ENCODE measurements around the gene CPE.

The CPE gene

DNA sequence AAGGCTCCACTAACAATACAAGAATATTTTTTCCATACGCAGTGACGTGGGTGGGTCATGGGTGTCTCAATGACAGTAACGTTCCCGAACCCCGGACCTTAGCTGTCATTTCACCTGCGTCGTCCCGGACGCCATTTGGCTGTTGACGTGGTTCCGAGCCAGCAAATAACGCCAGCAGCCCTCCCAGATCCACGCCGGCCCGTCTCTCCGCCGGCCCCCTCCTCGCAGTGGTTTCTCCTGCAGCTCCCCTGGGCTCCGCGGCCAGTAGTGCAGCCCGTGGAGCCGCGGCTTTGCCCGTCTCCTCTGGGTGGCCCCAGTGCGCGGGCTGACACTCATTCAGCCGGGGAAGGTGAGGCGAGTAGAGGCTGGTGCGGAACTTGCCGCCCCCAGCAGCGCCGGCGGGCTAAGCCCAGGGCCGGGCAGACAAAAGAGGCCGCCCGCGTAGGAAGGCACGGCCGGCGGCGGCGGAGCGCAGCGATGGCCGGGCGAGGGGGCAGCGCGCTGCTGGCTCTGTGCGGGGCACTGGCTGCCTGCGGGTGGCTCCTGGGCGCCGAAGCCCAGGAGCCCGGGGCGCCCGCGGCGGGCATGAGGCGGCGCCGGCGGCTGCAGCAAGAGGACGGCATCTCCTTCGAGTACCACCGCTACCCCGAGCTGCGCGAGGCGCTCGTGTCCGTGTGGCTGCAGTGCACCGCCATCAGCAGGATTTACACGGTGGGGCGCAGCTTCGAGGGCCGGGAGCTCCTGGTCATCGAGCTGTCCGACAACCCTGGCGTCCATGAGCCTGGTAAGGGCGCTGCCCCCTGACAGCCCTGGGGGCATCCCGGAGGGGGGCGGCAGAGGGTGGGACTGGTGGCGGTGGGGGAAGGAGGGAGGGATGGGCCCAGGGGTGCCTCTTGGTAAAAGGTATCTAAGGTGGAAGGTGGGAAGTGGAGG lies at the start of gene CPE:
CPE (plus strand) TSS at position 264 of the 933 bp plus-strand sequence; CDS start at position 478, 214 bp downstream.
- no peak within 1 kb of the TSS for H3K4me3 ChIP-seq (ENCODE audit: low read length)
- H3K4me2 ChIP-seq (ENCODE audit: low read length) = no peak within 1 kb of the TSS
- H3K79me2 ChIP-seq (ENCODE audit: low read length) = no peaks in the 10 kb centered on the region
- no peaks in the 10 kb centered on the region for H4K20me1 ChIP-seq (ENCODE audit: insufficient read depth, low read length)
- no peaks in the 10 kb centered on the region for H3K36me3 ChIP-seq (replicated peaks; ENCODE audit: low read depth, low read length)
- no peaks in the 10 kb centered on the region for H3K4me1 ChIP-seq (ENCODE audit: low read length)
- H3K27me3 ChIP-seq (ENCODE audit: low read depth, low read length) = no peaks in the 10 kb centered on the region
- H3K27ac ChIP-seq (ENCODE audit: low read length) = no peak within 1 kb of the TSS
- TF ChIP-seq, protein P1, sequence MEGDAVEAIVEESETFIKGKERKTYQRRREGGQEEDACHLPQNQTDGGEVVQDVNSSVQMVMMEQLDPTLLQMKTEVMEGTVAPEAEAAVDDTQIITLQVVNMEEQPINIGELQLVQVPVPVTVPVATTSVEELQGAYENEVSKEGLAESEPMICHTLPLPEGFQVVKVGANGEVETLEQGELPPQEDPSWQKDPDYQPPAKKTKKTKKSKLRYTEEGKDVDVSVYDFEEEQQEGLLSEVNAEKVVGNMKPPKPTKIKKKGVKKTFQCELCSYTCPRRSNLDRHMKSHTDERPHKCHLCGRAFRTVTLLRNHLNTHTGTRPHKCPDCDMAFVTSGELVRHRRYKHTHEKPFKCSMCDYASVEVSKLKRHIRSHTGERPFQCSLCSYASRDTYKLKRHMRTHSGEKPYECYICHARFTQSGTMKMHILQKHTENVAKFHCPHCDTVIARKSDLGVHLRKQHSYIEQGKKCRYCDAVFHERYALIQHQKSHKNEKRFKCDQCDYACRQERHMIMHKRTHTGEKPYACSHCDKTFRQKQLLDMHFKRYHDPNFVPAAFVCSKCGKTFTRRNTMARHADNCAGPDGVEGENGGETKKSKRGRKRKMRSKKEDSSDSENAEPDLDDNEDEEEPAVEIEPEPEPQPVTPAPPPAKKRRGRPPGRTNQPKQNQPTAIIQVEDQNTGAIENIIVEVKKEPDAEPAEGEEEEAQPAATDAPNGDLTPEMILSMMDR (IDR thresholded peaks at IDR 0.05; ENCODE audit: low read depth, low read length) = no peak
- no peak for TF ChIP-seq EZH2phosphoT487 (IDR thresholded peaks at IDR 0.05; ENCODE audit: low read depth)
- no peak within 1 kb of the TSS for H2AFZ ChIP-seq (ENCODE audit: low read depth, low read length)
- H3K9ac ChIP-seq (ENCODE audit: low read length) = no peak within 1 kb of the TSS
- no peaks in the 10 kb centered on the region for H3K9me3 ChIP-seq (ENCODE audit: insufficient read depth, low read length)

DNA sequence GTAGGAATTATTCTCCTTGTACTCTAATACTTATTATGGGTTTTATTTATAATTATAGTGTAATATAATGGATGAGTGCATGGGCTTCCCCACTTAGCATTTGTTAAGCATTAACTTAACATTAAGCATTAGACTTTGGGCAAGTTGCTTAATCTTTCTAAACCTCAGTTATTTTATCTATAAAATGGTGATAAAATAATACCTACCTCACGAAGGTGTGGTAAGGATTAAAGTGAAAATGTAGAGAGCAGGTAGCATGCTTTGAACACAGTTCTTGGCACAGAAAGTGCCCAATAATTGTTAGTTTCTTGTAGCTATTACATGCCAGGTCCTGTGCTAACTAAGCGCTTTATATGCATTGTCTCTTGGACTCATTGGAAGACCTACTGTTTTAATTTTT lies 48.7 kb upstream of the CPE start:
- no peak for TF ChIP-seq EZH2phosphoT487 (IDR thresholded peaks at IDR 0.05; ENCODE audit: low read depth)
- TF ChIP-seq, protein P1 (IDR thresholded peaks at IDR 0.05; ENCODE audit: low read depth, low read length) = no peak
- Histone ChIP-seq H3K4me2 (ENCODE audit: low read length) (peak overlapping the region; percentile 97), H3K9ac (ENCODE audit: low read length) (peak overlapping the region; percentile 6), H2AFZ (ENCODE audit: low read depth, low read length) (no peak overlapping the region), H3K36me3 (replicated peaks; ENCODE audit: low read depth, low read length) (peaks cover 82% of the 10 kb centered on the region), H3K9me3 (ENCODE audit: insufficient read depth, low read length) (peaks cover 9% of the 10 kb centered on the region), H4K20me1 (ENCODE audit: insufficient read depth, low read length) (peaks cover 69% of the 10 kb centered on the region), H3K79me2 (ENCODE audit: low read length) (peaks cover 86% of the 10 kb centered on the region), H3K27ac (ENCODE audit: low read length) (peak overlapping the region; percentile 2; the same call in 1 of the 2 replicates), H3K4me1 (ENCODE audit: low read length) (peaks cover 52% of the 10 kb centered on the region), H3K27me3 (ENCODE audit: low read depth, low read length) (no peaks in the 10 kb centered on the region), H3K4me3 (ENCODE audit: low read length) (peak overlapping the region; percentile 83)

DNA sequence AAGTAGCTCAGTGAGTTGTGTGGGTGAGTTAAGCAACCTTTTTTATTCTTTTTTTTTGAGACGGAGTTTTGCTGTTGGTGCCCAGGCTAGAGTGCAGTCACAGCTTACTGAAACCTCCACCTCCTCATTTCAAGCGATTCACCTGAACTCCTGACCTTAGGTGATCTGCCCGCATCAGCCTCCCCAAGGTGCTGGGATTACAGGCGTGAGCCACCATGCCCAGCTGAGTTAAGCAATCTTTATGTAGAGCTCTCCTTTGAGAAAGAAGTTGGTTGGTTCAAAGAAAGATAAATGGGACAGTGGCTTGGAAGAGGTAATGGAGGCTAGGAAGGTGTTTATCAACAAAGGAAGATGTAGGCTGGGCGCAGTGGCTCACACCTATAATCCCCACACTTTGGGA lies 48.1 kb upstream of the CPE start:
- TF ChIP-seq, protein P1 (IDR thresholded peaks at IDR 0.05; ENCODE audit: low read depth, low read length) = no peak
- no peak for TF ChIP-seq EZH2phosphoT487 (IDR thresholded peaks at IDR 0.05; ENCODE audit: low read depth)
- peaks cover 51% of the 10 kb centered on the region for H3K4me1 ChIP-seq (ENCODE audit: low read length)

DNA sequence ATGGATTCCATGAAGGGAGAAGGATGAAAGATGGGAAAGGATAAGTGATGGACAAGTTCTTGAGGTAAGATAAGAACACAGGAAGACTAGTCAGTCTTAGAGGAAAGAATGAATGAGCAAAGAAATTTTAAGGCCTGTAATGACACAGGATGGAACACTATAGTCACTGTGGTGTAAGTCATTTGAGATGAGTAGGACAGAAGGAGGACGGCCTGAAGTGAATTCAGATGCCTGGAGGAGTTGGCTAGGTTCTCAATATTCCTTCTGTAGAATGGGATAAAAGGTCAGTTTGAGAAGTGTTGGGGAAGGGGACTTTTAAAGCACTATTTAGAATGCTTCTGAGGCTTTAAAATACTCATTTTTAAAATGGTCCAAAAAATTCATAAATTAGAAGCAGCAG lies 47.4 kb upstream of the CPE start:
- Histone ChIP-seq H3K36me3 (replicated peaks; ENCODE audit: low read depth, low read length) (peaks cover 82% of the 10 kb centered on the region), H3K4me1 (ENCODE audit: low read length) (peaks cover 44% of the 10 kb centered on the region), H3K4me2 (ENCODE audit: low read length) (peak overlapping the region; percentile 97), H3K9ac (ENCODE audit: low read length) (0 out of 2 replicates have a peak overlapping the region, but pooled peaks have one; percentile 6), H2AFZ (ENCODE audit: low read depth, low read length) (no peak overlapping the region), H3K27me3 (ENCODE audit: low read depth, low read length) (no peaks in the 10 kb centered on the region), H3K4me3 (ENCODE audit: low read length) (peak overlapping the region; percentile 83), H3K27ac (ENCODE audit: low read length) (no peak overlapping the region), H3K9me3 (ENCODE audit: insufficient read depth, low read length) (no peaks in the 10 kb centered on the region), H3K79me2 (ENCODE audit: low read length) (peaks cover 94% of the 10 kb centered on the region), H4K20me1 (ENCODE audit: insufficient read depth, low read length) (peaks cover 82% of the 10 kb centered on the region)
- TF ChIP-seq, protein P1 (IDR thresholded peaks at IDR 0.05; ENCODE audit: low read depth, low read length) = no peak
- no peak for TF ChIP-seq EZH2phosphoT487 (IDR thresholded peaks at IDR 0.05; ENCODE audit: low read depth)

More for the DNA sequence above, 48.1 kb upstream of the CPE start:
- peak overlapping the region; percentile 6 for H3K9ac ChIP-seq (ENCODE audit: low read length)
- H3K36me3 ChIP-seq (replicated peaks; ENCODE audit: low read depth, low read length) = peaks cover 82% of the 10 kb centered on the region
- no peaks in the 10 kb centered on the region for H3K27me3 ChIP-seq (ENCODE audit: low read depth, low read length)
- H3K79me2 ChIP-seq (ENCODE audit: low read length) = peaks cover 92% of the 10 kb centered on the region
- H4K20me1 ChIP-seq (ENCODE audit: insufficient read depth, low read length) = peaks cover 75% of the 10 kb centered on the region
- no peak overlapping the region for H2AFZ ChIP-seq (ENCODE audit: low read depth, low read length)
- peak overlapping the region; percentile 83 for H3K4me3 ChIP-seq (ENCODE audit: low read length)
- H3K9me3 ChIP-seq (ENCODE audit: insufficient read depth, low read length) = peaks cover 3% of the 10 kb centered on the region; the same call in 1 of the 2 replicates
- H3K27ac ChIP-seq (ENCODE audit: low read length) = peak overlapping the region; percentile 2; the same call in 1 of the 2 replicates
- peak overlapping the region; percentile 97 for H3K4me2 ChIP-seq (ENCODE audit: low read length)
